K562 (cell line): Measurements from ENCODE around the gene HEPACAM. TPM values are rescaled to one million over a fixed set of nuclear protein-coding genes. Genes with fewer than 3 reads are reported as not detected.

Experiments
- ATAC-seq: fragments of 200-7000 bp; cut with Tn5 transposase; 3 replicates; pipeline ENCODE4 v1.9.1; 2020; ENCODE audit warnings: moderate library complexity
- BruUV-seq: library from RNA; stranded (reverse); fragments of 400-500 nt; replicated peaks from 2 replicates; lab custom pipeline; 2021; lab: Mats Ljungman, UMichigan
- CTCF ChIA-PET: fragments of 300-600 bp; formaldehyde crosslinking; extraction: SDS; loops from one replicate; lab custom pipeline; 2021; ENCODE audit warnings: low intra/inter-chr PET ratio; lab: Yijun Ruan, JAX
- POLR2A ChIA-PET: fragments of 300-600, 350-650 bp; sonication (Branson Sonifier 250); formaldehyde crosslinking; extraction: SDS; loops from one replicate; lab custom pipeline; 2021; ENCODE audit warnings: antibody characterized with exemption, inconsistent platforms; lab: Yijun Ruan, JAX
- DNase-seq, 4 experiments: peaks; one replicate each; pipeline versions ENCODE4 v3.0.0 to v3.0.0-alpha.2; 2011 to 2018; ENCODE audit warnings: low spot score in 3 of 4, mixed read lengths in 3 of 4; ENCODE audit errors: extremely low read depth in 1 of 4
- FAIRE-seq: peaks from 2 replicates; lab custom pipeline; 2011; peaks lifted over from hg19 to GRCh38; lab: Jason Lieb, UNC
- H2AFZ ChIP-seq: 2 replicates; pipeline ENCODE4 v1.6.0; 2011; ENCODE audit warnings: low read depth, low read length, control low read depth, inconsistent platforms
- H3K27ac ChIP-seq: fragments of 200-600 bp; 3 replicates; pipeline ENCODE4 v1.8.0; 2011; ENCODE audit warnings: low read depth, mild to moderate bottlenecking, control low read depth, inconsistent platforms, low read length, moderate library complexity, mixed read lengths; ENCODE audit errors: extremely low read depth
- H3K27me3 ChIP-seq, 2 experiments: fragments of 300-600 bp in 1 of 2; 2 replicates in 1 of 2; 3 replicates in 1 of 2; pipeline versions ENCODE4 v1.6.0 to v1.8.0; 2011; ENCODE audit warnings: inconsistent platforms in 2 of 2, low read length in 2 of 2, mild to moderate bottlenecking in 1 of 2, mixed read lengths in 1 of 2, moderate library complexity in 1 of 2; ENCODE audit not compliant: control insufficient read depth in 2 of 2, insufficient read depth in 2 of 2
- H3K36me3 ChIP-seq: fragments of 300-600 bp; 3 replicates; pipeline ENCODE4 v1.8.0; 2011; ENCODE audit warnings: mild to moderate bottlenecking, low read length, inconsistent platforms; ENCODE audit not compliant: control insufficient read depth, insufficient read depth
- H3K4me1 ChIP-seq, 2 experiments: fragments of 200-600 bp in 1 of 2; replicated peaks in 1 of 2; 2 replicates in 1 of 2; 3 replicates in 1 of 2; pipeline versions ENCODE4 v1.5.1 to v1.8.0; 2011; ENCODE audit warnings: inconsistent platforms in 2 of 2, low read length in 2 of 2, mild to moderate bottlenecking in 1 of 2, mixed read lengths in 1 of 2, moderate library complexity in 1 of 2; ENCODE audit not compliant: control insufficient read depth in 2 of 2, insufficient read depth in 2 of 2
- H3K4me2 ChIP-seq: 2 replicates; pipeline ENCODE4 v1.6.1; 2011; ENCODE audit warnings: low read length, control low read depth, inconsistent platforms, mixed read lengths; ENCODE audit not compliant: insufficient read depth
- H3K4me3 ChIP-seq: fragments of 200-600 bp; sonication (generic), shearing (Covaris generic); 2 replicates; pipeline ENCODE4 v1.5.1; 2016; ENCODE audit warnings: control low read depth, inconsistent platforms
- H3K79me2 ChIP-seq: fragments of 200-600 bp; 3 replicates; pipeline ENCODE4 v1.8.0; 2011; ENCODE audit warnings: low read length, inconsistent platforms; ENCODE audit not compliant: control insufficient read depth, insufficient read depth
- H3K9ac ChIP-seq, 2 experiments: 2 replicates each; pipeline versions ENCODE4 v1.6.0 to v1.6.1; 2011; ENCODE audit warnings: low read depth in 2 of 2, low read length in 2 of 2, control low read depth in 1 of 2, inconsistent platforms in 1 of 2, mild to moderate bottlenecking in 1 of 2, mixed read lengths in 1 of 2; ENCODE audit not compliant: insufficient read depth in 1 of 2
- H3K9me1 ChIP-seq: one replicate; pipeline ENCODE4 v1.6.0; 2011; ENCODE audit warnings: inconsistent platforms, mild to moderate bottlenecking, low read length, moderate library complexity; ENCODE audit not compliant: control insufficient read depth, insufficient read depth
- H3K9me3 ChIP-seq: replicated peaks from 2 replicates; pipeline ENCODE4 v1.5.1; 2011; ENCODE audit warnings: low read depth, low read length, inconsistent platforms; ENCODE audit not compliant: control insufficient read depth, insufficient read depth
- H4K20me1 ChIP-seq: replicated peaks from 2 replicates; pipeline ENCODE4 v1.6.1; 2011; ENCODE audit warnings: low read length, inconsistent platforms, mixed read lengths; ENCODE audit not compliant: control insufficient read depth, insufficient read depth
- CHCHD3 ChIP-seq: fragments of 250-450 bp; sonication (Bioruptor Pico); IDR thresholded peaks from 2 replicates; pipeline ENCODE4 v2.1.2; 2022; ENCODE audit warnings: mild to moderate bottlenecking
- DIDO1 ChIP-seq: fragments of 450-650 bp; IDR thresholded peaks from 2 replicates; pipeline ENCODE4 v1.6.1; 2016; ENCODE audit warnings: low read depth, missing biosample characterization, missing genetic modification characterization
- NCOA1 ChIP-seq: fragments of 450-650 bp; IDR thresholded peaks from 2 replicates; pipeline ENCODE4 v1.6.1; 2016; ENCODE audit warnings: low read depth
- PCBP2 ChIP-seq: fragments of 200-400 bp; formaldehyde crosslinking; IDR thresholded peaks from 2 replicates; pipeline ENCODE4 v1.6.1; 2018; ENCODE audit warnings: low read length, low read depth, mild to moderate bottlenecking, moderate library complexity; ENCODE audit not compliant: poor library complexity, severe bottlenecking
- SIN3B ChIP-seq: fragments of 450-650 bp; IDR thresholded peaks from 2 replicates; pipeline ENCODE4 v1.6.1; 2017; ENCODE audit warnings: low read depth, mild to moderate bottlenecking, moderate library complexity
- SMAD2 ChIP-seq: fragments of 150-350 bp; IDR thresholded peaks from 2 replicates; pipeline ENCODE4 v1.6.1; 2014; ENCODE audit warnings: low read depth, mild to moderate bottlenecking, low read length
- SRF ChIP-seq, 2 experiments: fragments of 250-450, 450-650 bp in 1 of 2; sonication (Bioruptor Pico) in 1 of 2; sonication (generic) in 1 of 2; formaldehyde crosslinking; IDR thresholded peaks; 2 replicates each; pipeline versions ENCODE4 v1.5.0 to v1.5.1; 2020 to 2022; ENCODE audit warnings: mild to moderate bottlenecking in 1 of 2, missing genetic modification reagents in 1 of 2
- ZBTB8A ChIP-seq: fragments of 450-650 bp; IDR thresholded peaks from 2 replicates; pipeline ENCODE4 v1.6.1; 2018; ENCODE audit warnings: mild to moderate bottlenecking, moderate library complexity; ENCODE audit not compliant: partially characterized antibody
- ZC3H11A ChIP-seq: IDR thresholded peaks from 2 replicates; pipeline ENCODE4 v1.6.1; 2012; ENCODE audit warnings: low read depth, low read length, improper control_type of control experiment
- ZNF3 ChIP-seq: fragments of 250-450 bp; sonication (Bioruptor Pico); IDR thresholded peaks from 2 replicates; pipeline ENCODE4 v1.5.0; 2021; ENCODE audit warnings: mild to moderate bottlenecking, moderate library complexity
- ZNF766 ChIP-seq: fragments of 200-800 bp; sonication (Bioruptor generic); conservative IDR thresholded peaks from 2 replicates; pipeline ENCODE4 v1.6.1; 2016; ENCODE audit warnings: missing genetic modification characterization, missing compliant biosample characterization
- WGBS: fragments of 100-300 bp; shearing (Covaris generic); methylation state at CpG from one replicate; pipeline ENCODE4 v1.1.6; 2016; ENCODE audit warnings: low coverage, mixed read lengths; ENCODE audit not compliant: insufficient coverage; ENCODE audit errors: missing lambda C conversion rate; 5-methylcytosine and 5-hydroxymethylcytosine counted together
- in situ Hi-C: fragments of 300-500 bp; cut with MboI; formaldehyde crosslinking; loops from 4 replicates; pipeline ENCODE4 v1.15.0; 2018; ENCODE audit warnings: inconsistent platforms, mixed read lengths
- intact Hi-C: fragments of 100-400 bp; cut with micrococcal nuclease; formaldehyde crosslinking; loops from 2 replicates; pipeline ENCODE4 v1.14.2; 2022
- polyA plus RNA-seq, 8 experiments: library from polyadenylated mRNA; depleted of rRNA in 4 of 8; stranded (reverse) in 5 of 8; unstranded in 3 of 8; fragments of >200 nt; fragmentation: Nextera tagmentation in 2 of 8; fragmentation: Illumina TruSeq in 1 of 8; extraction: Ambion mirVana in 2 of 8; extraction: Trizol in 1 of 8; gene quantifications; 2 replicates each; pipeline versions ENCODE4 v1.2.1 to v1.2.3, GENCODE V29; 2011 to 2014; ENCODE audit warnings: inconsistent platforms in 1 of 8, missing spikeins in 1 of 8
- total RNA-seq, 7 experiments: library from RNA; depleted of rRNA in 6 of 7; stranded (reverse); fragments of >200 nt in 6 of 7; fragmentation: Illumina TruSeq in 2 of 7; extraction: Trizol in 2 of 7; gene quantifications; 2 replicates each; pipeline versions ENCODE4 v1.2.1 to v1.2.3, GENCODE V29; 2011 to 2021; ENCODE audit warnings: low replicate concordance in 1 of 7
- TF ChIP-seq, protein P1 (sequence below): fragments of 250-450 bp; sonication (Bioruptor Pico); IDR thresholded peaks from 2 replicates; pipeline ENCODE4 v1.9.0; 2021; ENCODE audit warnings: mild to moderate bottlenecking
- TF ChIP-seq, protein P2 (sequence below): conservative IDR thresholded peaks from 2 replicates; pipeline ENCODE4 v1.6.1; 2011; ENCODE audit warnings: low read depth, mild to moderate bottlenecking, low read length; ENCODE audit not compliant: control insufficient read depth
- TF ChIP-seq, protein P3 (sequence below): sonication (generic); formaldehyde crosslinking; IDR thresholded peaks from 2 replicates; pipeline ENCODE4 v1.8.1; 2023; ENCODE audit warnings: missing genetic modification reagents, mild to moderate bottlenecking, borderline replicate concordance

Gene HEPACAM
- total and polyA plus RNA-seq, 9 of the 15 experiments (the other 6 are each of a cell fraction or from before 2014, with no cell fraction given): not detected

DNA sequence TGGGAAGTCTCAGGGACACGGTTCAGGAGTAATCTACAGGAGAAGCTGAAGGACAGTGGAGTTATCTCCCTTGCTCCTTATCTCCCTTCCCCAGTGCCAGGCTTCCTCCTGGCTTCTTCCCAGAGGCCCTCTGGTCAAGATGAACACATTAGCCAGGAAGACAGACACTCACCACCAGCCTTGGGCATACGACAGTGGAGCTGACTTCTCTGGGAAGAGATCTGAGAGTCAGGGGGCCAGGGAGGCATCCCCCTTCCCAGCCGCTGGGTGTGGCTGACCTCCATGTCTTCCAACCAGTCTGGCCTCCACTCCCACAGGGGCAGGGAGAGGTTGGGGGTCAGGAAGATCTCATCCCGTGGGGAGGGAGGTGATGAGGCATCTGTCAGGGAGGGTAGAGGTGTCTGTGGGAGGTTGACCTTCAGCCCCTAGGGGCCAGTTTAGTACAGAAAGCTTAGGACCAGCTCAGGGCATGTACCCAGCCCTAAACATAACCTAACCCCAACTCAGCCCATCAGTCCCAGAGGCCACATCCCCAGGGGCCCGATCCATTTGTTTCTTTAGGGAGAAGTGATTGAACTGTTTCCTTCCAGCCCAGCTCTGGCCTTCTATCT lies 50.9 kb downstream of the HEPACAM start:
- peaks cover 7 to 10% of the 10 kb centered on the region in 2 experiments; a peak in 3 of 5 replicates for H3K4me1 ChIP-seq
- in situ Hi-C loops: no loop called here
- no peak overlapping the region for H3K27ac ChIP-seq
- DNase-seq (no peak), ATAC-seq (no peak), FAIRE-seq (no peak)
- H3K9ac ChIP-seq: peak overlapping the region in 1 of 2 experiments; percentile 45; a peak in 1 of 4 replicates
- ChIA-PET POLR2A (interaction anchor here (0.5 kb wide), 1 partner anchor 1203 kb away, joined by 3 read pairs; no protein-coding TSS in a partner anchor), CTCF (no interaction called here)
- no peak overlapping the region for H3K4me2 ChIP-seq
- no peak overlapping the region for H2AFZ ChIP-seq
- H3K9me1 ChIP-seq: no peaks in the 10 kb centered on the region
- H4K20me1 ChIP-seq: 0 out of 2 replicates have a peak, but pooled peaks cover 3% of the 10 kb centered on the region
- peaks cover 2 to 68% of the 10 kb centered on the region in 2 experiments; a peak in 4 of 5 replicates for H3K27me3 ChIP-seq
- no peaks in the 10 kb centered on the region for H3K9me3 ChIP-seq
- H3K79me2 ChIP-seq: no peaks in the 10 kb centered on the region
- TF ChIP-seq, protein P1, sequence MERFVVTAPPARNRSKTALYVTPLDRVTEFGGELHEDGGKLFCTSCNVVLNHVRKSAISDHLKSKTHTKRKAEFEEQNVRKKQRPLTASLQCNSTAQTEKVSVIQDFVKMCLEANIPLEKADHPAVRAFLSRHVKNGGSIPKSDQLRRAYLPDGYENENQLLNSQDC (CRISPR knock-in tag): no peak
- TF ChIP-seq ZBTB8A (no peak), ZNF766 (CRISPR knock-in tag) (no peak), DIDO1 (tag) (no peak), CHCHD3 (no peak), SMAD2 (no peak), ZC3H11A (no peak), PCBP2 (no peak), ZNF3 (CRISPR knock-in tag) (no peak), SRF (CRISPR knock-in tag; IDR thresholded peaks at IDR 0.05) (no peak), SIN3B (no peak), NCOA1 (no peak)
- TF ChIP-seq, protein P2, sequence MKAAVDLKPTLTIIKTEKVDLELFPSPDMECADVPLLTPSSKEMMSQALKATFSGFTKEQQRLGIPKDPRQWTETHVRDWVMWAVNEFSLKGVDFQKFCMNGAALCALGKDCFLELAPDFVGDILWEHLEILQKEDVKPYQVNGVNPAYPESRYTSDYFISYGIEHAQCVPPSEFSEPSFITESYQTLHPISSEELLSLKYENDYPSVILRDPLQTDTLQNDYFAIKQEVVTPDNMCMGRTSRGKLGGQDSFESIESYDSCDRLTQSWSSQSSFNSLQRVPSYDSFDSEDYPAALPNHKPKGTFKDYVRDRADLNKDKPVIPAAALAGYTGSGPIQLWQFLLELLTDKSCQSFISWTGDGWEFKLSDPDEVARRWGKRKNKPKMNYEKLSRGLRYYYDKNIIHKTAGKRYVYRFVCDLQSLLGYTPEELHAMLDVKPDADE: no peak
- TF ChIP-seq, protein P3, sequence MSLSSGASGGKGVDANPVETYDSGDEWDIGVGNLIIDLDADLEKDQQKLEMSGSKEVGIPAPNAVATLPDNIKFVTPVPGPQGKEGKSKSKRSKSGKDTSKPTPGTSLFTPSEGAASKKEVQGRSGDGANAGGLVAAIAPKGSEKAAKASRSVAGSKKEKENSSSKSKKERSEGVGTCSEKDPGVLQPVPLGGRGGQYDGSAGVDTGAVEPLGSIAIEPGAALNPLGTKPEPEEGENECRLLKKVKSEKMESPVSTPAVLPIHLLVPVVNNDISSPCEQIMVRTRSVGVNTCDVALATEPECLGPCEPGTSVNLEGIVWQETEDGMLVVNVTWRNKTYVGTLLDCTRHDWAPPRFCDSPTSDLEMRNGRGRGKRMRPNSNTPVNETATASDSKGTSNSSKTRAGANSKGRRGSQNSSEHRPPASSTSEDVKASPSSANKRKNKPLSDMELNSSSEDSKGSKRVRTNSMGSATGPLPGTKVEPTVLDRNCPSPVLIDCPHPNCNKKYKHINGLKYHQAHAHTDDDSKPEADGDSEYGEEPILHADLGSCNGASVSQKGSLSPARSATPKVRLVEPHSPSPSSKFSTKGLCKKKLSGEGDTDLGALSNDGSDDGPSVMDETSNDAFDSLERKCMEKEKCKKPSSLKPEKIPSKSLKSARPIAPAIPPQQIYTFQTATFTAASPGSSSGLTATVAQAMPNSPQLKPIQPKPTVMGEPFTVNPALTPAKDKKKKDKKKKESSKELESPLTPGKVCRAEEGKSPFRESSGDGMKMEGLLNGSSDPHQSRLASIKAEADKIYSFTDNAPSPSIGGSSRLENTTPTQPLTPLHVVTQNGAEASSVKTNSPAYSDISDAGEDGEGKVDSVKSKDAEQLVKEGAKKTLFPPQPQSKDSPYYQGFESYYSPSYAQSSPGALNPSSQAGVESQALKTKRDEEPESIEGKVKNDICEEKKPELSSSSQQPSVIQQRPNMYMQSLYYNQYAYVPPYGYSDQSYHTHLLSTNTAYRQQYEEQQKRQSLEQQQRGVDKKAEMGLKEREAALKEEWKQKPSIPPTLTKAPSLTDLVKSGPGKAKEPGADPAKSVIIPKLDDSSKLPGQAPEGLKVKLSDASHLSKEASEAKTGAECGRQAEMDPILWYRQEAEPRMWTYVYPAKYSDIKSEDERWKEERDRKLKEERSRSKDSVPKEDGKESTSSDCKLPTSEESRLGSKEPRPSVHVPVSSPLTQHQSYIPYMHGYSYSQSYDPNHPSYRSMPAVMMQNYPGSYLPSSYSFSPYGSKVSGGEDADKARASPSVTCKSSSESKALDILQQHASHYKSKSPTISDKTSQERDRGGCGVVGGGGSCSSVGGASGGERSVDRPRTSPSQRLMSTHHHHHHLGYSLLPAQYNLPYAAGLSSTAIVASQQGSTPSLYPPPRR (CRISPR knock-in tag): no peak
- intact Hi-C loops: no loop called here
- no peak overlapping the region for H3K4me3 ChIP-seq
- 0% methylated on average over 5 of the region's 5 CpGs for WGBS
- no TSS peak for BruUV-seq
- no peaks in the 10 kb centered on the region for H3K36me3 ChIP-seq
